ENCODE results near the gene KCTD21.

The KCTD21 gene

DNA sequence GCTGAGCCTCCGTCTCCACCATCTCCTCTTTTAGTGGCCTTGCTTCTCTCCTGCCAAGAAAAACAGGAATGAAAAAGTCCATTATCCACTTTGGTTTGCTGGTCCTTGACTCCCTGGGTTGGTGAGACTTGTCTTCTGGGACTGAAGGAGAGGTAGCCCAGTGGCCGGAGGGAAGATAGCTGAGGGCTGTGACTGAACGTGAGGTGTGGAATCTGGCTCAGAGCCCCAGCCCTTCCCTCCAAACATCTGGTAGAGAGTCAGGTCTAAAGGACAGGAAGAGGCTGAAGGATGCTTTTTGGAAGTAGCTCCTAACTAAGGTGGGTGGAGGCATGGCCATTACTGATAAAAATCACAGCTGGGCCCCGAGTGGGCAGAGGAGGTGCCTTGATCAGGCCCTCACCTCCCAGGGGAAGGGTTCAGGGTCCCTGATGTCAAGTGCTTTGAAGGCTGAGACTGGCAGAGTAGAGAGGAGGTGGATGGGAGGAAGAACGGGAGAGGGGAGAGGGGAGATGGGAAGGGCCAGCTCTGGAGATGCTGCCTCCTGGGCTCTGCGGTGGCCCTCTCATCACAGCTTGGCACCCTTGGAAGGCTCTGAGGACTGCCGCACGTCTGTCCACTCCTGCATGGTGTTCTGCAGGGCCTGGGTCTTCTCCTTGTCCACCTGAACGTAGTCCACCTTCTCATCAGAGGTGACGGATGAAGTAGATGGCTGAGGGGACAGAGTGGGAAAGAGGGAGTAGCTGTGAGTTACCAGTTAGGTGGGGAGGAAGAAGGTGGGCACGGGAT, 30.5 kb upstream of the KCTD21 start:
- DNase-seq: no peak

DNA sequence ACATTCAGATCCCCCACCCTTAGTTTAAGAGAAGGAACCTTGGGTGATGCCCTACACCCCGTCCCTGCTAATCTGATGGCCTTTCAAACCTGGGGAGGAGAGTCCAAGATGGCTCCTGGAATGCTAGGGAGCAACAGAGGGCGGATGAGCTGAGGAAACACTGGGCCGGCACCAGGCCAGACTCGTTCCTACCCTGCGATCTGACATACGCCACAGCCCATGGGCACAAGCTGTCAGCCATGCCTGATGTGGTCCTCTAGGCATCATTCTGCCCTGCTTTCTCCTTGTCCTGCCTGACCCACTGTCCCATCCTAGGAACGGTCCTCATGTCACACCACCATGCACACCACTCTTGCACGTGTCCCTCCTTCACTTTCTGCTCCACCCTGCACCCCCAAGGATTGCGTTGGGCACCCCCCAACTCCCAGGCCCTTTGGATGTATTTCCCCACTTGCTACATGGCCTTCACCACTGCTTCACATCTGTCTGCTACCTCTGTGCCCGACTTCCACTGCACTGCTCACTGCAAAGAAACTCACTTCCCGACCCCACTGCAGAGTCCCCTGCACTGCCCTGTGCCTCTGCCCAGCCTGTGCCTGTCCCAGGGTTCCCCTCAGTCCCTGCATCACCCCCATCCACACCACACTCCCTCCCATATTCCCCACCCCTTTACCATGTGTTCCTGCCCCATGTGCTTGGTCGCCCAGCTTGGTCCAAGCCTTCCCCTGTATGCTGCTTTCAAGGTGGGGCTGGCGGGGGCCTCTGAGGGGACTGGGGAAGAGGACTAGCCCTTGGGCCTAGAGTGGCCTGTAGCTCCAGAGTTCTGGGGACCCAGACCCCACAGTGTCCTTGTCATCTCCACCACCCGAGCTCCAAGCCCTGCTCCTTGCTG, 29.5 kb upstream of the KCTD21 start:
- no peak for DNase-seq

DNA sequence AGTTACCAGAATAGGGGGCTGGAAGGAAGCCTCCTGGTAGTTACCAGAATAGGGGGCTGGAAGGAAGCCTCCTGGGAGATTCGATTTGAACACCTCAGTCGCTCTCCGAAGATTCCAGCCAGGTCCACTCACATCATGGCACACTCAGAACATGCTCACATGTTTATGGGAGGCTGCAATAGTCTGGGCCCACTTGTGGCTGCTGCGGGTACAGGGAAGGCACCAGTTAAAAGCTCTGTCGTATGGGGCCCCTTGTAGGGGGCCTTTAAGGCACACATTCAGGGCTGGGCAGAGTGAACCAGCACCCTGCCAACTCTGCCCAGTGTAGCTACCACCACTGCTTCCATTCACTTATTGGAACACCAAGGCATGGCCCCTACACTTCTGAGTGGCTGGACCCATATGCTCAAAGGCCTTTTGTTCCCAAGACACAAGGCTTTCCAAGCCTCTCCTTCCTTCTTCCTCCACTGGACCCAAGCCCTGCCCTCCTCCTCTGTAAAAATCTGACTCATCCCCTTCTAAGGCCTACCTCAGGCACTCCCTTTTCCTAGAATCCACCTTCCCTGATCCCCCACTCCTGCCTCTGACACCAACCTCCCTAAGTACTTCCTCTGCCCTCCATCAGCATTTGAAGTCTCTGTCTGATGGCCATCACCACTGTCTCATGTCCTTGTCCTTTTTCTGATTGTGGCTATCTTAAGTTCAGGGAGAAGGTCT, 28.3 kb upstream of the KCTD21 start:
- DNase-seq: no peak

DNA sequence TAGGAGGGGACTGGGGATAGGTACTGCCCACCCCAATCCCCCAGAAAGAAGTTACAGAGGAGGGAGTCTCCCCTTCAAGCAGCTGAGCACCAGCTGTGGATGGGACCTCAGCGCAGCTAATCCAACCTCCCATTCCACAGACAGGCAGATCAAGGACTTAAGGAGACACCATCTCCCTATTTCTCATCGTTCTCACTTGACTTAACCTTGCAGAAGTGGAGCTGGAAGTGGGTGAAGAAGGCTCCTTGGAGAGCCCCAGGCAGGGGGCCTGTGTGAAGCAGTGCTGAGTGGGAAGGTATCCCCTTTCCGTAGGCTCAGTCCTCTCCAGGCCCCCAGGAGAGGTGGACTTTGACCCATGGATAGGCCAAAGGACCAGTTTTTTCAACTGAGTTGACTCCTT, 27.6 kb upstream of the KCTD21 start:
- DNase-seq: no peak

DNA sequence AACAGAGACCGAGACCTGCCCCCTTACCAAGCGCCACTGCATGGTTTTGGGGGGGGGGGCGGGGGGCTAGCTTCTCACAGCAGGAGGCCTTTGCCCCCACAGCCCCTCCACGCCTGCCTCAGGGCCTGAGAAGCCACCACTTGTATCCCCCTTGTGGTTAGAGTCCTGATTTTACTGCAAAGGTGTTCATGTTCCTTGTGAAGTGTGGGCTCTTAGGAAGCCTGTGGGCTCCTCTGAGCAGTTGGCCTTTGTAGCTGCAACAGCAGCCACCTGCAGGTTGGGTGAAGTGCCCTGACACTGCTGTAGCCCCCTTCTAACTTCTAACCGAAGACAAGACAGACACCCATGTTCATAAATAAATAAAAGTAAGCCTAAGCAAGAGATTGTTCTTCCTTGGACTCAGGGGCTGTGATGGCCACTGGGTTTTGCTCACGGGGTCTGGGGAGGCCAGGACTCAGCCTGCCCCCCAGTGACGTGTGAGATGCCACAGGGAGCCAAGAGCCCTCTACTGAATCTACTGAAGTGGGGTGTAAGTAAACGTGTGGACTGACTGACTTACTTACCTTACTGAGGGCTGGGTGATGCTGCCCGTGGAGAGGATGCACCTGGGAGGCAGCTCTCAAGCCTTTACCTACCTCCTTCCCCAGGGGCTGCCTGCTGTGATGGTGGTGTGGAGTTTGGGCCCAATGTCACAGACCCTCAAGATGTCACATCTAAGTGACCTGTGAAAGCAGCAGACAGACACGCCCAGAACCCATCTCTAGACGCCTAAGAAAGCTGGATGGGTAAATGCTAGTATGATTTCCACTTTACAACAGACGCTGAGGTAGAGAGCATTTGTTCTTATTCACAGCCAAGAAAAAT, 26.1 kb upstream of the KCTD21 start:
- no peak for DNase-seq

DNA sequence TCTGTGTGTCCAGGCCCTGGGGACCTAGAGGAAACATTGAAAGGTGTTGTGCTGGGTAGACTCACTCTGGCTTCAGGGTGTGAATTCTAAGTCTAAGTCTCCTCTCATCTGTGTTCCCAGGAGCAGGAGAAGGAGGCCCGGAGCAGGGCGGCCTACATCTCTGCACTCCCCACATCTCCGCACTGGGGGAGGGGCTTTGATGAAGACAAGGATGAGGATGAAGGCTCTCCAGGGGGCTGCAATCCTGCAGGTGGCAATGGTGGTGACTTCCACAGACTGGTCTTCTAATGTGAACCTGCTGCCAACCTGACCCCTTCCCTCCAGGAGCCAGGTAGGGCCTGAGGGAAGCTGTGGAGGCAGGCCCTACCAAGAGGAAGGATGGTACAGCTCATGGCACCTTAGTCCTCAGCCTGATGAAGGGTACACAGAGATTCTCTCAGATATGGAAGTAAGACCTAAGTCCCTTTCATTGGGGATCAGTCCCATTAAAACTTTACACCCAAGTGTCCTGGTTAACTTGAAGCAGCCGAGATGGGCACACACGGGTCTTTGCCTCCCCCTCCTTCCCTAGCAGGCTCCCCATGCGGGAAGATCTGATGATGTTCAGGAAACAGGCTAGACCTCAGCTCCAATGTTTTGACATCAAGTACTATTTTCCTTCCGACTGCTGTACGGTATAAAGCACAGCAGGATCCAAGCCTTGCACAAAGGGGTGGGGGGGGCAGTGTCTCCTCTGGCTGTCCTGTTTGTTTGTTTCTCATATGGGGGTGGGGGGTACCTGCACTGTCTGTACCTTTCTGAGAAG, 25.3 kb upstream of the KCTD21 start:
- DNase-seq: no peak

DNA sequence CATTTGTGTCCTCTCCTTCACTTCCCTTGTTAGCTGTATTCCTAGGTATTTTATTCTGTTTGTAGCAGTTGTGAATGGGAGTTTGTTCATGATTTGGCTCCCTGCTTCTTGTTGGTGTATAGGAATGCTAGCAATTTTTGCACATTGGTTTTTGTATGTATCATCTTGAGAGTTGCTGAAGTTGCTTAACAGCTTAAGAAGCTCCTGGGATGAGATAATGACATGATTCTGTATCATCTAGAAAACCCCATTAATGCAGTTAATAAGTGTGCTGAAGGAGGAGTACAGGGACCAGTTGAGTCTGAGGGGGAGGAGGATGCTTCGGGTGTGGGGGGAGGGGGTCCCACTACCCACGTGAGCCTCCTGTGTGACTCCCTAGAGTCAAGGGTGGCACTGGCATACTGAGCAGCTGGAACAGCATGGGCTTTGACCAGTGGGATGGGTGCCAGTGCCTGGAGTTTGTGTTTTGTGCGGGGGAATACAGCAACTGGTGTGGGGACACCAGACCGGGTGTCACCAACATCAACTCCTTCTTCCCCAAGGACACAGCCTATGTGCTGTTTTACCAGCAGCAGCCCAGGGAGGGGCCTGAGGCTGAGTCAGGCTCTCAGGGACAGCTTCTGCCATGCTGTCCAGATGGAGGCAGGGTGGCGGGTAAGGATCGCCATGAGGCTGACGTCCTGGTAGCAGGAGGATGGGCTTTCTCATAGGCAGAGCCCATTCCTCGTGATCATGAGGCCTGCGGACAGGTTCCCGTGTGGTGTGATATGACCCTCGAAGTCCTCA, 24.4 kb upstream of the KCTD21 start:
- DNase-seq: no peak

DNA sequence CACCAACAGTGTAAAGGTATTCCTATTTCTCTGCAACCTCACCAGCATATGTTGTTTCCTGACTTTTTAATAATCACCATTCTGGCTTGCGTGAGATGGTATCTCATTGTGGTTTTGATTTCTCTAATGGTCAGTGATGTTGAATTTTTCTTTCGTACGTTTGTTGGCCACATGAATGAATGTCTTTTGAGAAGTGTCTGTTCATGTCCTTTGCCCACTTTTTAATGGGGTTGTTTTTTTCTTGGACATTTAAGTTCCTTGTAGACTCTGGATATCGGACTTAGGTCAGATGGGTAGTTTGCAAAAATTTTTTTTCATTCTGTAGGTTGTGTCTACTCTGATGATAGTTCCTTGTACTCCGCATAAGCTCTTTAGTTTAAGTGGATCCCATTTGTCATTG, 23.1 kb upstream of the KCTD21 start:
- DNase-seq: no peak

DNA sequence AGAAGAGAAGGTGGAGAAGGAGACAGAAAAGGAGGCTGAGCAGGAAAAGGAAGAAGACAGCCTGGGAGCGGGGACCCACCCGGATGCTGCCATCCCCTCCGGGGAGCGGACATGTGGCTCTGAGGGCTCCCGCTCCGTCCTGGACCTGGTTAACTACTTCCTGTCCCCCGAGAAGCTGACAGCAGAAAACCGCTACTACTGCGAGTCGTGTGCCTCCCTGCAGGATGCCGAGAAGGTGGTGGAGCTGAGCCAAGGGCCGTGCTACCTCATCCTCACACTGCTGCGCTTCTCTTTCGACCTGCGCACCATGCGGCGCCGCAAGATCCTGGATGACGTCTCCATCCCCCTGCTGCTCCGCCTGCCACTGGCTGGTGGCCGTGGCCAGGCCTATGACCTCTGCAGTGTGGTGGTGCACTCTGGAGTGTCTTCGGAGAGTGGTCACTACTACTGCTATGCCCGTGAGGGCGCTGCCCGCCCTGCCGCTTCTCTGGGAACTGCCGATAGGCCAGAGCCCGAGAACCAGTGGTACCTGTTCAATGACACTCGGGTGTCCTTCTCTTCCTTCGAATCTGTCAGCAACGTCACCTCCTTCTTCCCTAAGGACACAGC, 21.7 kb upstream of the KCTD21 start:
- no peak for DNase-seq

DNA sequence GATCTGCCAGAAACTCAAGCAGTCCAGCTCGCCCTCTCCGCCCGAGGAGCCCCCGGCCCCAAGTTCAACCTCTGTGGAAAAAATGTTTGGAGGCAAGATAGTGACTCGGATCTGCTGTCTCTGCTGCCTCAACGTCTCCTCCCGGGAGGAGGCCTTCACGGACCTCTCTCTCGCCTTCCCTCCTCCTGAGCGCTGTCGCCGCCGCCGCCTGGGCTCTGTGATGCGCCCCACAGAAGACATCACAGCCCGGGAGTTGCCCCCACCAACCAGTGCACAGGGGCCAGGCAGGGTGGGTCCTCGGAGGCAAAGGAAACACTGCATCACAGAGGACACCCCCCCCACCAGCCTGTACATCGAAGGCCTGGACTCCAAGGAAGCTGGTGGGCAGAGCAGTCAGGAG, 21.1 kb upstream of the KCTD21 start:
- DNase-seq: no peak

DNA sequence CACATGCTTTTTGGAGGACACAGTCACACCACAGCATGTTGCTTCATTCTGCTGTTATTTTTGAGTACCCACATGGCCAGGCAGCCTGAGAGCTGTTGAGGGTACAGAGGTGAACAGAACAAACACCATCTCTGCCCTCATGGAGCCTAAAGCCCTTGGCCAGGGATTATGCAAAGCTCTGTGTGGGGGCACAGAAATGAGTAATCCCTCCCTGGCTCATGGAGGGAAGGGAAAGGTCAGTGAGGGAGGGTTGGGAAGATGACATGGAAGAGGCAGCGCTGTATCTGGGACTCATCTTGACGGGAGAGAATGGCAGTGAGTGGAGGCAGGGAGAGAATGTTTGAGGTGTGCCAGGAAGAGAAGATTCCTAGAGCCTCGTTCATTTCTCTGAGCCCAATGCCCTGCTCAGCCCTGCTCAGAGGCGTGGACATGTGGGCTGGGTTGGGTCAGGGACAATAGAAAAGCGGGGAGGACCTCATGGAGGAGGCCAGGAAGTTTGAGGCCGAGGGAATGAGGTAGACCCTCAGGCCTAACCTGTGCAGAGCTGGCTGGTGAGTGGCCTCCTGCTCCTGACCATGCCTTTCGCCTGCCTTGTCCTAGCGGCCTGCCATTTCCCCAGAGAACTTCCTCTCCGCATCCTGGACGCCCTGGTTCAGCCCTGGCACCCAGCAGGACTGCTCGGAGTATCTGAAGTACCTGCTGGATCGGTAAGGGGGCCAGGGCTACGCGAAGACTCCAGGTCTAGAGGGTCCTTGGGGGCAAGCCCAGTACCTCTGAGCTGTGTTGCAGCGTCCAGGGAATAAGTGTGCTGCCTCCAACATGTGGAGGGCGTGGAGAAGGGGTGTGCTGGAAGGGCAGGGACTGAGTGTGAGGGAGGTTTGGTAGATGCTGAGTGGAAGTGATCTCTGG, 20.1 kb upstream of the KCTD21 start:
- DNase-seq: no peak

DNA sequence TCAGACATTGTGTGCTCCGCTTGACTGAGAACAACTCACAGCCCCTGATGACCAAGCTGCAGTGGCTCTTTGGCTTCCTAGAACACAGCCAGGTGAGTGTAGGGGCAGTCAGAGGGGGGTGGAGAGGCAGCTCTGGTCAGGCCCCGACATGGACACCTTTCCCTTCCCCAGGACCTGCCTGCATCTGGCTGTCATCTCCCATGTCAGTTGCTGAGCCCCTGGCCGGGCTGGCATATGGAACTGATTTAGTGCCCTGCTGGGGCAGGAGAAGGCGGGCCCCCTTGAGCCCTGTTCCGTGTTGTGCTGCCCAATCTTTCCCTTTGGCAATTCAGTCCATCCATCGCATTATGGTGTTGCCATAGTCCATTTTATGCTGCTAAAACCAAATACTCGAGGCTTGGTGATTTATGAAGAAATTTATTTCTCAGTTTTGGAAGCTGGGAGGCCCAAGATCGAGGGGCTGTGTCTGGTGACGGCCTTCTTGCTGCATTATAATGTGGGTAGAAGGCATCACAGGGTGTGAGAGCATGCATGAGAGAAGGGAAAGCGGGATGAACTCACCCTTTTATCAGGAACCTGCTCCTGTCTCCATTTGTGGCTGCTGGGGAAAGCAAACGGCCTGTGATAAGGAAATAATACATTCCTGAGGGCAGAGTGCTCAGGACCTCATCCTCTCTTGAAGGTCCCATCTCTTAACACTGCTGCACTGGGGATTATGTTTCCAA, 19.3 kb upstream of the KCTD21 start:
- no peak for DNase-seq

DNA sequence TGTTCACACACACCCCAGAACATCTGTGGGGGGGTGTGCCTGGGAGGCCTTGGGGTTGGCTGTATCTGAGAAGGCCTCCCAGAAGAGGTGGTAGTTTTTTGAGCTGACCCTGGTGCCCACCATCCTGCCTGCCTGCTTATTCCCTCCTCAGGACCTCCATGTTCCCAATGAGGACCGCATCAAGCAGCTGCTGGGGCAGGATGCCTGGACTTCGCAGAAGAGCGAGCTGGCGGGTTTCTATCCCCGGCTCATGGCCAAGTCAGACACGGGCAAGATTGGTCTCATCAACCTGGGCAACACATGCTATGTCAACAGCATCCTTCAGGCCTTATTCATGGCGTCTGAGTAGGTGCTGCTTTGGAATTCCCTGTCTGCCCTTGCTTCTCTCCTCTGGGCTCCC, 17.3 kb upstream of the KCTD21 start:
- DNase-seq: no peak

DNA sequence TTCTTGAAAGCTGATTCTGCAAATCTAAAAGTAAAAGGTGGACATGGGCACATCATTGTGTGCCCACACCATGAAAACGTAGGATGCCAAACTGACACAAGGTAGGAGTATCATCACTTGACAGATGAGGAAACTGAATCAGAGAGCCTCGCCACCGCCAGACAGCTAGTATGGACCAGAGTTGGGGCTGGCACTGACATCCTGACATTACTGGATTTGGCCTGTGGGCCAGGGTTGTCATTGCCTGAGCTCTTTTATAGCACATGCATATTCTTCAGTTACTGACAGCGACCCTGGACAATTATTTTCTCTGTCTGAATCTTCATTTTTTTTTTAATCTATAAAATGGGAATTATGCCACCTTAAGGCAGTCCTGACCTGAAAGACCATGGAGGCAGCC, 16.8 kb upstream of the KCTD21 start:
- DNase-seq: no peak

DNA sequence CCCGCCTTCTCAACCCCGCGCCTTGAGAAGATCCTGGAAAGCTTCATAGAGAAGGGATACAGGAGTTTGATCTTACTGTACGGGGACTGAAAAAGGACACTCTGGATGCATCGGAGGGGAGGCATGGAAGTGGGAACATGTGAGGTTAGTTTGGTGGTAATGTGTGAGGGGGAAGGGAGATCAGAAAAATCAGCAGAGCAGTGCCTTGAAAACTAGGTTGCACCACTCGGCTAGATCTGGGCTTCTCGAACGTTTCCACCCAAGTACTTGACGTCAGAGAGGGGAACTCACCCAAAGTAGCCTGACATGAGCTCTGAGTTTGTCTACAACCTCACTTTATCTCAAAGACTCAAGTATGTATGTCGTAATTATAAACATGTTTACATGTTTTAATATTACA, 14.8 kb upstream of the KCTD21 start:
- DNase-seq: no peak

DNA sequence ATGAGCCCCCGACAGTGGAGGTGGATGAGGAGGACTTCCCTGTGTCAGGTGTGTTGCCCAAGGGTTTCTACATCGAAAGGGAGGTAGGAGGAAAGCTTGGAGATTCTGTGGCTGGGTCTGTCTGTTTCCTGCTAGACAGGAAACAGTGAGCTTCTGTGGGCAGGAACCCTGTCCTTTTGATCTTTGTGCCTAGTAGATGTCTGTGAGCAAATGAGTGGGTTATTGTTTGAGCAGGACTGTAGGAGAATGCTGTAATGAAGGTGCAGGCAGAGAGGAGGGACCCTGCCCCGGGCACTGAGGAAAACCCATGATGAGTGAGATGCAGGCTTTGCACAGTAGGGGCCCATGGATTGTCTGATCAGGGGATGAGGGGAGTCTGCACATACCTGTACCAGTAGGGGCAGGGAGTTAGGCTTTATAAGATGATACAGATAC, 14.3 kb upstream of the KCTD21 start:
- peak; percentile 43 for DNase-seq

DNA sequence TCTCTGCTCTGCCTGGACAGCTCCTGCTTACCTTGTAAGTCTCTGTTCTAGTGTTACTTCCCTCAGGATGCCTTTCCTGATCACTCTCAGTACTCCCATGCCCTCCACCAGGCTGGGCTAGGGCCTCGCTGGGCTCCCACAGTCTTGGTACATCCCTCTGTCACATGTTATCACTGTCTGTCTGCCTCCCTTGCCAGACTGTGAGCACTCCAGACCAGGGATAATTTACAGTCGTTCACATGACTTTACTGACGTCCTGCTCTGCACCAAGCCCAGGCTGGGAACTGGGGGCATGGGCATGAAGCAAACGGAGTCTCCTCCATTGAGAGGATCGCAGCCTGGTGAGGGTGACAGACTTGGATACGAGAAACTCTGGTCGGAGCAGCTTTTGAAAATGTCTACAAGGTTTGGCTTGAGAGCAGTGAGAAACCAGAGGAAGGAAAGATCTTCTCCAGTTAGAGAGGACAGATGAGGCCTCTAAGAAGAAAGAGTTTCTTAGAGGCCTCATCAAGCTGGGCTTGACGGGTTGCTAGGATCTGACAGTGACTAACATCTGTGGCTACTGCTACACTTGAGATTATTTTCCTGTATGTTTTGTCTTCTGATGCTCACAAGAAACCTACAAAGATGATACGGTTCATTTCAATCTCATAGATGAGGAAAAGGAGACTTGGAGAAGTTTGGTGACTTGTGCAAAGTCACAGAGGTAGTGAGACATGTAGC, 12.8 kb upstream of the KCTD21 start:
- DNase-seq: no peak

DNA sequence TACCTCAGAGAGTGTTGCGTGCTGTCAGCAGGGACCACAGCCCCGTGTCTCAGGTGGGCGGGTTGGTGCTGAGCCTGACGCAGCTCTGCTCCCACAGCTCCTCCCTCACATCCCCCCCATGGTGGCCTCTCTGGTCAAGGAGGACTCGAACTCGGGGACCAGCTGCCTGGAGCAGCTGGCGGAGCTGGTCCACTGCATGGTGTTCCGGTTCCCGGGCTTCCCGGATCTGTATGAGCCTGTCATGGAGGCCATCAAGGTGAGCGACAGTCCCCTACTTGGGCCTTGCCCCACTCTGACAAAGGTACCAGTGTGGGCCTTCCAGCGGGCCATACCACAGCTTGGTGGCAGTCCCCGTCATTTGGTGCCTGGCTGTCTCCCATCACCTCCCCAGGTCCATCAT, 12.1 kb upstream of the KCTD21 start:
- DNase-seq: no peak

Measured in stimulated activated CD4-positive, alpha-beta T cell treated with anti-CD3 and anti-CD28 coated beads, Interleukin-15, amount 100 ng/mL, for 24 hours (primary cell).